ENCODE measurements around the gene PCDH19. TPM values are rescaled to one million over a fixed set of nuclear protein-coding genes. Genes with fewer than 3 reads are reported as not detected.

Gene PCDH19
- total RNA-seq, 1 donor from 2014 or later, result 0.27 TPM

DNA sequence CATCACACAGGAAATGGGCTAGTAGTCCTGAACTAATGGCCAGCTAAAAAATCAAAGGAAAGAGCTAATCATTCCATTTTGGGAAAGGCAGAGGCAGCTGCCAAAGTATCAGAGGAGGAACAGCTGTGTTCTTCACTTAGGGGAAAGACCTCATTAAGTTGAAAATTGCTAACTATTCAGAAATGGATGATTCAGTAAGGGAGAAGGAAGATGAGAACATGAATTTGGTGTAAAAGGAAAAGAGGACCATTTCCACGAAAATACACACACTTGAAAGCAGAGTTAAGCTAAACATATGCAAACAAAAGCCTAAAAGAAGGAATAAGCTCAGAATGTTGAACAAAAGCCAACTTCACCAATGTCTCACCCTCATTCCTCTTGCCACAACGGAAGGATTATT lies 90.4 kb downstream of the PCDH19 start:
- DNase-seq (no peak), ATAC-seq (no peak)
- intact Hi-C loops (cut with DNase I), result no loop called here
- no peak overlapping the region for H3K27ac ChIP-seq
- no peaks in the 10 kb centered on the region for H3K36me3 ChIP-seq
- no peaks in the 10 kb centered on the region for H3K4me1 ChIP-seq
- no peaks in the 10 kb centered on the region for H3K9me3 ChIP-seq
- no peak overlapping the region for H3K4me3 ChIP-seq
- no peaks in the 10 kb centered on the region for H3K27me3 ChIP-seq (ENCODE audit: low read depth)
- TF ChIP-seq, protein P1, sequence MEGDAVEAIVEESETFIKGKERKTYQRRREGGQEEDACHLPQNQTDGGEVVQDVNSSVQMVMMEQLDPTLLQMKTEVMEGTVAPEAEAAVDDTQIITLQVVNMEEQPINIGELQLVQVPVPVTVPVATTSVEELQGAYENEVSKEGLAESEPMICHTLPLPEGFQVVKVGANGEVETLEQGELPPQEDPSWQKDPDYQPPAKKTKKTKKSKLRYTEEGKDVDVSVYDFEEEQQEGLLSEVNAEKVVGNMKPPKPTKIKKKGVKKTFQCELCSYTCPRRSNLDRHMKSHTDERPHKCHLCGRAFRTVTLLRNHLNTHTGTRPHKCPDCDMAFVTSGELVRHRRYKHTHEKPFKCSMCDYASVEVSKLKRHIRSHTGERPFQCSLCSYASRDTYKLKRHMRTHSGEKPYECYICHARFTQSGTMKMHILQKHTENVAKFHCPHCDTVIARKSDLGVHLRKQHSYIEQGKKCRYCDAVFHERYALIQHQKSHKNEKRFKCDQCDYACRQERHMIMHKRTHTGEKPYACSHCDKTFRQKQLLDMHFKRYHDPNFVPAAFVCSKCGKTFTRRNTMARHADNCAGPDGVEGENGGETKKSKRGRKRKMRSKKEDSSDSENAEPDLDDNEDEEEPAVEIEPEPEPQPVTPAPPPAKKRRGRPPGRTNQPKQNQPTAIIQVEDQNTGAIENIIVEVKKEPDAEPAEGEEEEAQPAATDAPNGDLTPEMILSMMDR (IDR thresholded peaks at IDR 0.05), result no peak

DNA sequence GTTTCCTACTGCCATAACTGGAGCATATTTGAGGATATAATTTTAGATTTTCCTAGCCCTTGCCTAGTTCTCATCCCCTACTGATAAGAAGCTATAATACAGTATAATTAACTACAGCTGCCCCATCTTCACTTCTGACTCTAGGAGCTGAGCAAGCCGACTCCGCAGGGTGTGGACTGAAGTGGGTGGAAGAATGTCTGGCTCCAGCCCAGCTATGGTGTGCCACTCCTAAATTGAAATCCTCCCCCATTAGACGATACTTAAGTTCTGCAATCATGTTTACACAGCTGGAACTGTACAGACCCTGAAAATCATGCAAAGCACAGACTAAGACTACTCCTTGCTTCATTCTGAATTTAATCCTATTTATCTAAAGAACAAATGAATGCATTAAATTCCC lies 93.1 kb downstream of the PCDH19 start:
- no peak overlapping the region for H3K27ac ChIP-seq
- TF ChIP-seq, protein P1 (IDR thresholded peaks at IDR 0.05), result no peak
- no peaks in the 10 kb centered on the region for H3K4me1 ChIP-seq
- H3K27me3 ChIP-seq (ENCODE audit: low read depth), result no peaks in the 10 kb centered on the region
- ATAC-seq (peak; percentile 73 to 81), DNase-seq (peak; percentile 49)
- no peaks in the 10 kb centered on the region for H3K36me3 ChIP-seq
- intact Hi-C loops (cut with DNase I), result no loop called here
- no peak overlapping the region for H3K4me3 ChIP-seq
- H3K9me3 ChIP-seq, result no peaks in the 10 kb centered on the region

DNA sequence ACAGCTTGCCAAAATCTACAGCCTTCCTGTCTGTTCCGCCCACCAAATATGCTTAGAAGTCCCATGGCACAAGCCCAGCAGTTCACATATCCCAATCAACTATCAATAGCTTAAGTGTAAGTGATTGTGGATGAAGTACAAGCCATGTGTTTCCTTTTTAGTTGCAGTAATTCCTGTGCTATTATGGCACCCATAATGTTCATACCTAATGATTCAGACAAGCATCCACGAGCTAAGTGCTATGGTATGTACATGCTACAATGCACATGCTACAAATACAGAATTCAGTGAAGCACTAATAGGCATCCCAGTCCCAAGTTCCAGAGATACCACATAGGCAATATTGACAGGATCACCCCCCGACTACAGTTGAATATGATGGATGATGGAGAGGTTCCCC lies 94.5 kb downstream of the PCDH19 start:
- no peaks in the 10 kb centered on the region for H3K4me1 ChIP-seq
- intact Hi-C loops (cut with DNase I), result no loop called here
- no peaks in the 10 kb centered on the region for H3K27me3 ChIP-seq (ENCODE audit: low read depth)
- no peaks in the 10 kb centered on the region for H3K9me3 ChIP-seq
- H3K4me3 ChIP-seq, result no peak overlapping the region
- ATAC-seq (no peak), DNase-seq (no peak)
- TF ChIP-seq, protein P1 (IDR thresholded peaks at IDR 0.05), result no peak
- no peaks in the 10 kb centered on the region for H3K36me3 ChIP-seq
- no peak overlapping the region for H3K27ac ChIP-seq

DNA sequence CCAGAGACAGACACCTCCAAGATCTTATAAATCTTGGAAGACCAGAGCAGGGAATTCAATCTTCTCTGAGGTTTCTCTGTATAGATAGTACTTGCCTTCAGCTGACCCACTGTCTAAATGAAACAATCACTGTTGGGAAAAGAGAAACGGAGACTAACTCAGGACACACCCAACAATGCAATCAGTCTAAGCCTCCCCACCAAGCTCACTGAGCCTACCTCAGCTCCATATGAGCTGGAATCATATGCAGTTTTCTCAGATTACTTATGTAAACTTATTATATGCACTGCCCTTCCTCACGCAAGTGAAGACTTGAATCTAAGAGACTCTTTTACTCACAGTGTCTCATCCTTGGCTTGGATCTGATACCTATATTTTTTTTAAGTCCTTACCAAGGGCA lies 110.5 kb downstream of the PCDH19 start:
- ATAC-seq (no peak), DNase-seq (no peak)
- no peaks in the 10 kb centered on the region for H3K9me3 ChIP-seq
- no peaks in the 10 kb centered on the region for H3K27me3 ChIP-seq (ENCODE audit: low read depth)
- H3K4me3 ChIP-seq, result no peak overlapping the region
- intact Hi-C loops (cut with DNase I), result no loop called here
- H3K4me1 ChIP-seq, result no peaks in the 10 kb centered on the region
- TF ChIP-seq, protein P1 (IDR thresholded peaks at IDR 0.05), result no peak
- no peaks in the 10 kb centered on the region for H3K36me3 ChIP-seq
- no peak overlapping the region for H3K27ac ChIP-seq

DNA sequence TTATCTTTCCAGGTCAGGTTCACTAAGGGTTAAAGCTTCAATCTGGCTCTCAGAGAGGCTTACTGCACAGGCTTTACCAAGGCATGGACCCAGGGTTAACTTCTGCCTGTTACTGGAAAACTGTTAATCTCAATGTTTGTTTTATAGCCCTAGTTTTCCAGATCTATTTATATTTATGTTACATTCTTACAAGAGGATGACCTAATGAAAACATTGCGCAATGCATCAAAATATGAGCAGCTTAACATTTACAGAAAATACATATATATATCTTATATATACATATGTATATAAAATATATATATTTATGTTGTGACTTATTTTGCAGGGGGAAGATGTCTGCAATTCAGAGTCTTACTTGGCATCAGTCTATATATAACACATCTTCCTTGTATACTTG lies 112.3 kb downstream of the PCDH19 start:
- intact Hi-C loops (cut with DNase I), result no loop called here
- DNase-seq, result no peak
- TF ChIP-seq, protein P1 (IDR thresholded peaks at IDR 0.05), result no peak
- no peak for ATAC-seq
- no peaks in the 10 kb centered on the region for H3K27me3 ChIP-seq (ENCODE audit: low read depth)
- H3K27ac ChIP-seq, result no peak overlapping the region
- no peaks in the 10 kb centered on the region for H3K9me3 ChIP-seq
- H3K36me3 ChIP-seq, result no peaks in the 10 kb centered on the region
- H3K4me1 ChIP-seq, result no peaks in the 10 kb centered on the region
- H3K4me3 ChIP-seq, result no peak overlapping the region
